GM19035 (cell line): ENCODE measurements around the gene GSK3B.
"Not testable (repeated sequence)": the region's sequence is repeated elsewhere in the genome, so short reads cannot be mapped to it uniquely, and the experiment has no call there.

ENCODE experiments used
- ATAC-seq: cut with Tn5 transposase; IDR thresholded peaks from one replicate; pipeline ENCODE4 v1.9.1; 2021; ENCODE audit not compliant: unreplicated experiment

Gene GSK3B

GRCh38 chr3:120018299-120018698 lies 75.9 kb downstream of the GSK3B start:
- ATAC-seq, result no peak

- no peak for ATAC-seq
These were observed 76.6 kb downstream of the GSK3B start for GRCh38 chr3:120017692-120018091.

- ATAC-seq, result no peak
These were observed 80.8 kb downstream of the GSK3B start for GRCh38 chr3:120013481-120013880.

GRCh38 chr3:120005741-120006140 lies 88.5 kb downstream of the GSK3B start:
- ATAC-seq, result not testable (repeated sequence)

- ATAC-seq, result not testable (repeated sequence)
These were observed 90.2 kb downstream of the GSK3B start for GRCh38 chr3:120004008-120004498.

- ATAC-seq, result no peak
These were observed 96.1 kb downstream of the GSK3B start for GRCh38 chr3:119998166-119998565.

GRCh38 chr3:119990888-119991287 lies 103.4 kb downstream of the GSK3B start:
- ATAC-seq, result no peak

GRCh38 chr3:119989981-119990655 lies 104.1 kb downstream of the GSK3B start:
- no peak for ATAC-seq

- not testable (repeated sequence) for ATAC-seq
These were observed 107.4 kb downstream of the GSK3B start for GRCh38 chr3:119986812-119987211.

- ATAC-seq, result no peak
These were observed 112.9 kb downstream of the GSK3B start for GRCh38 chr3:119981386-119981785.

- ATAC-seq, result no peak
These were observed 115.6 kb downstream of the GSK3B start for GRCh38 chr3:119978554-119979208.

GRCh38 chr3:119977353-119977752 lies 116.9 kb downstream of the GSK3B start:
- no peak for ATAC-seq

- no peak for ATAC-seq
These were observed 118.0 kb downstream of the GSK3B start for GRCh38 chr3:119976214-119976613.

GRCh38 chr3:119974656-119975055 lies 119.6 kb downstream of the GSK3B start:
- ATAC-seq, result no peak

- no peak for ATAC-seq
These were observed 121.1 kb downstream of the GSK3B start for GRCh38 chr3:119973018-119973646.

GRCh38 chr3:119969759-119970158 lies 124.5 kb downstream of the GSK3B start:
- ATAC-seq, result no peak

- ATAC-seq, result no peak
These were observed 126.8 kb downstream of the GSK3B start for GRCh38 chr3:119967353-119968006.

GRCh38 chr3:119965692-119966091 lies 128.6 kb downstream of the GSK3B start:
- no peak for ATAC-seq

- no peak for ATAC-seq
These were observed 130.0 kb downstream of the GSK3B start for GRCh38 chr3:119964294-119964693.

- no peak for ATAC-seq
These were observed 138.3 kb downstream of the GSK3B start for GRCh38 chr3:119955972-119956371.

GRCh38 chr3:119950666-119951325 lies 143.5 kb downstream of the GSK3B start:
- ATAC-seq, result no peak
